ENCODE measurements around the gene PLCL2. TPM values are rescaled to one million over a fixed set of nuclear protein-coding genes. Genes with fewer than 3 reads are reported as not detected.
"Not testable (repeated sequence)": the region's sequence is repeated elsewhere in the genome, so short reads cannot be mapped to it uniquely, and the experiment has no call there.

PLCL2 gene
- total and polyA plus RNA-seq, 10 of the 15 experiments (the other 5 are each of a cell fraction or from before 2014, with no cell fraction given) = 7.5 to 37.3 (median 21.7) TPM

- TF ChIP-seq, protein P1, sequence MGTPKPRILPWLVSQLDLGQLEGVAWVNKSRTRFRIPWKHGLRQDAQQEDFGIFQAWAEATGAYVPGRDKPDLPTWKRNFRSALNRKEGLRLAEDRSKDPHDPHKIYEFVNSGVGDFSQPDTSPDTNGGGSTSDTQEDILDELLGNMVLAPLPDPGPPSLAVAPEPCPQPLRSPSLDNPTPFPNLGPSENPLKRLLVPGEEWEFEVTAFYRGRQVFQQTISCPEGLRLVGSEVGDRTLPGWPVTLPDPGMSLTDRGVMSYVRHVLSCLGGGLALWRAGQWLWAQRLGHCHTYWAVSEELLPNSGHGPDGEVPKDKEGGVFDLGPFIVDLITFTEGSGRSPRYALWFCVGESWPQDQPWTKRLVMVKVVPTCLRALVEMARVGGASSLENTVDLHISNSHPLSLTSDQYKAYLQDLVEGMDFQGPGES (IDR thresholded peaks at IDR 0.05) = no peak
- TF ChIP-seq STAT1 (conservative IDR thresholded peaks at IDR 0.05) (no peak), RUNX3 (IDR thresholded peaks at IDR 0.05; ENCODE audit: low read length) (no peak), ZZZ3 (IDR thresholded peaks at IDR 0.05; ENCODE audit: control insufficient read depth, insufficient read length, low read depth) (no peak), TBL1XR1 (IDR thresholded peaks at IDR 0.05; ENCODE audit: low read depth, low read length) (no peak), HDAC2 (IDR thresholded peaks at IDR 0.05) (no peak)
Measured at GRCh38 chr3:16978921-16979271, 94.1 kb downstream of the PLCL2 start (continued).

DNA sequence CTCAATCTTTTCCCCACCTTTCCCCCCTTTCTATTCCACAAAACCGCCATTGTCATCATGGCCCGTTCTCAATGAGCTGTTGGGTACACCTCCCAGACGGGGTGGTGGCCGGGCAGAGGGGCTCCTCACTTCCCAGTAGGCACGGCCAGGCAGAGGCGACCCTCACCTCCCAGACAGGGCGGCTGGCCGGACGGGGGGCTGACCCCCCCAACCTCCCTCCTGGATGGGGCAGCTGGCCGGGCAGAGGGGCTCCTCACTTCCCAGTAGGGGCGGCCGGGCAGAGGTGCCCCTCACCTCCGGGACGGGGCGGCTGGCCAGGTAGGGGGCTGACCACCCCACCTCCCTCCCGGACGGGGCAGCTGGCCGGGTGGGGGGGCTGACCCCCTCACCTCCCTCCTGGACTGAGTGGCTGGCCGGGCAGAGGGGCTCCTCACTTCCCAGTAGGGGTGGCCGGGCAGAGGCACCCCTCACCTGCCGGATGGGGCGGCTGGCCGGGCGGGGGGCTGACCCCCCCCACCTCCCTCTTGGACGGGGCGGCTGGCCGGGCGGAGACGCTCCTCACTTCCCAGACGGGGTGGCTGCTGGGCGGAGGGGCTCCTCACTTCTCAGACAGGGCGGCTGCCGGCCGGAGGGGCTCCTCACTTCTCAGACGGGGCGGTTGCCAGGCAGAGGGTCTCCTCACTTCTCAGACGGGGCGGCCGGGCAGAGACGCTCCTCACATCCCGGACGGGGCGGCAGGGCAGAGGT is 95.2 kb downstream of the PLCL2 start:
- CTCF ChIA-PET; H3K36me3 ChIP-seq (ENCODE audit: control insufficient read depth in 2 of 2, insufficient read depth in 2 of 2, low read length in 1 of 2); H3K4me2 ChIP-seq (ENCODE audit: control insufficient read depth, insufficient read depth); H3K27ac ChIP-seq (ENCODE audit: control insufficient read depth, insufficient read depth); SMC1A ChIA-PET (ENCODE audit: uncharacterized antibody, unreplicated experiment); H3K4me3 ChIP-seq; POLR2A ChIA-PET; H4K20me1 ChIP-seq (ENCODE audit: control insufficient read depth, insufficient read depth); H3K4me1 ChIP-seq (ENCODE audit: control insufficient read depth, insufficient read depth, low read length); H3K27me3 ChIP-seq (replicated peaks in 1 of 2; ENCODE audit: control insufficient read depth in 2 of 2, insufficient read depth in 2 of 2, low read length in 1 of 2); H2AFZ ChIP-seq (ENCODE audit: control insufficient read depth, low read depth, low read length); DNase-seq (ENCODE audit: low read depth, low spot score); intact Hi-C loops (cut with micrococcal nuclease; ENCODE audit: unreplicated experiment); RAD21 ChIA-PET (ENCODE audit: unreplicated experiment); BruUV-seq (replicated peaks); H3K9me3 ChIP-seq (replicated peaks; ENCODE audit: control insufficient read depth, insufficient read depth, low read length); H3K9ac ChIP-seq (ENCODE audit: control insufficient read depth, insufficient read depth, low read length); FAIRE-seq; ATAC-seq; in situ Hi-C loops (cut with MboI): not testable (repeated sequence)
- 94% methylated on average over 10 of the region's 43 CpGs for WGBS (ENCODE audit: insufficient coverage, insufficient replicate concordance, low lambda C conversion rate, missing lambda C conversion rate)
- H3K79me2 ChIP-seq (ENCODE audit: control insufficient read depth, insufficient read depth, low read length) = peaks cover 22% of the 10 kb centered on the region

DNA sequence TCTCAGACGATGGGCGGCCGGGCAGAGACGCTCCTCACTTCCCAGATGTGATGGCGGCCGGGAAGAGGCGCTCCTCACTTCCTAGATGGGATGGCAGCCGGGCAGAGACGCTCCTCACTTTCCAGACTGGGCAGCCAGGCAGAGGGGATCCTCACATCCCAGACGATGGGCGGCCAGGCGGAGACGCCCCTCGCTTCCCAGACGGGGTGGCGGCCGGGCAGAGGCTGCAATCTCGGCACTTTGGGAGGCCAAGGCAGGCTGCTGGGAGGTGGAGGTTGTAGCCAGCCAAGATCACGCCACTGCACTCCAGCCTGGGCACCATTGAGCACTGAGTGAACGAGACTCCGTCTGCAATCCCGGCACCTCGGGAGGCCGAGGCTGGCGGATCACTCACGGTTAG is 95.8 kb downstream of the PLCL2 start:
- H3K27ac ChIP-seq (ENCODE audit: control insufficient read depth, insufficient read depth); H3K9me3 ChIP-seq (replicated peaks; ENCODE audit: control insufficient read depth, insufficient read depth, low read length); H3K4me2 ChIP-seq (ENCODE audit: control insufficient read depth, insufficient read depth); H4K20me1 ChIP-seq (ENCODE audit: control insufficient read depth, insufficient read depth); SMC1A ChIA-PET (ENCODE audit: uncharacterized antibody, unreplicated experiment); H3K9ac ChIP-seq (ENCODE audit: control insufficient read depth, insufficient read depth, low read length); RAD21 ChIA-PET (ENCODE audit: unreplicated experiment); CTCF ChIA-PET; POLR2A ChIA-PET; H3K27me3 ChIP-seq (replicated peaks in 1 of 2; ENCODE audit: control insufficient read depth in 2 of 2, insufficient read depth in 2 of 2, low read length in 1 of 2); ATAC-seq; in situ Hi-C loops (cut with MboI); BruUV-seq (replicated peaks); H3K4me3 ChIP-seq; intact Hi-C loops (cut with micrococcal nuclease; ENCODE audit: unreplicated experiment); DNase-seq (ENCODE audit: low read depth, low spot score); H3K4me1 ChIP-seq (ENCODE audit: control insufficient read depth, insufficient read depth, low read length); H3K36me3 ChIP-seq (ENCODE audit: control insufficient read depth in 2 of 2, insufficient read depth in 2 of 2, low read length in 1 of 2); H2AFZ ChIP-seq (ENCODE audit: control insufficient read depth, low read depth, low read length); FAIRE-seq: not testable (repeated sequence)
- WGBS (ENCODE audit: insufficient coverage, insufficient replicate concordance, low lambda C conversion rate, missing lambda C conversion rate) = no CpG with 5 or more reads among the region's 26 CpGs
- peaks cover 21% of the 10 kb centered on the region for H3K79me2 ChIP-seq (ENCODE audit: control insufficient read depth, insufficient read depth, low read length)

All from GM12878 (cell line).